ENCODE measurements around the gene SMOC1.

Gene SMOC1

GRCh38 chr14:70032016-70032415, 152.8 kb downstream of the SMOC1 start:
- 92% methylated on average over 9 of the region's 9 CpGs for WGBS
- no peak overlapping the region for H3K4me3 ChIP-seq (ENCODE audit: low read length)

GRCh38 chr14:70032447-70032846, 153.2 kb downstream of the SMOC1 start:
- H3K4me1 ChIP-seq (ENCODE audit: insufficient read depth, low read length), result peaks cover 14% of the 10 kb centered on the region
- no peaks in the 10 kb centered on the region for H3K9me3 ChIP-seq (ENCODE audit: insufficient read depth, low read depth, low read length)
- H3K9ac ChIP-seq (ENCODE audit: low read depth, low read length), result no peak overlapping the region
- no peak overlapping the region for H3K4me3 ChIP-seq (ENCODE audit: low read length)
- H3K27ac ChIP-seq (ENCODE audit: low read depth, low read length), result no peak overlapping the region
- WGBS, result 78% methylated on average over 2 of the region's 3 CpGs
- H3K36me3 ChIP-seq (ENCODE audit: insufficient read depth, low read length), result no peaks in the 10 kb centered on the region
- H3K27me3 ChIP-seq (ENCODE audit: insufficient read depth, low read length), result no peaks in the 10 kb centered on the region

More at GRCh38 chr14:70032016-70032415, 152.8 kb downstream of the SMOC1 start:
- no peak overlapping the region for H3K9ac ChIP-seq (ENCODE audit: low read depth, low read length)
- no peaks in the 10 kb centered on the region for H3K36me3 ChIP-seq (ENCODE audit: insufficient read depth, low read length)
- no peaks in the 10 kb centered on the region for H3K27me3 ChIP-seq (ENCODE audit: insufficient read depth, low read length)
- no peak overlapping the region for H3K27ac ChIP-seq (ENCODE audit: low read depth, low read length)
- H3K4me1 ChIP-seq (ENCODE audit: insufficient read depth, low read length), result peaks cover 14% of the 10 kb centered on the region
- no peaks in the 10 kb centered on the region for H3K9me3 ChIP-seq (ENCODE audit: insufficient read depth, low read depth, low read length)

- H3K4me1 ChIP-seq (ENCODE audit: insufficient read depth, low read length), result peaks cover 14% of the 10 kb centered on the region
- H3K36me3 ChIP-seq (ENCODE audit: insufficient read depth, low read length), result no peaks in the 10 kb centered on the region
- H3K9ac ChIP-seq (ENCODE audit: low read depth, low read length), result no peak overlapping the region
- WGBS, result 89% methylated on average over 8 of the region's 8 CpGs
- no peak overlapping the region for H3K27ac ChIP-seq (ENCODE audit: low read depth, low read length)
- no peaks in the 10 kb centered on the region for H3K9me3 ChIP-seq (ENCODE audit: insufficient read depth, low read depth, low read length)
- H3K4me3 ChIP-seq (ENCODE audit: low read length), result no peak overlapping the region
- H3K27me3 ChIP-seq (ENCODE audit: insufficient read depth, low read length), result no peaks in the 10 kb centered on the region
These were observed 153.9 kb downstream of the SMOC1 start for GRCh38 chr14:70033116-70033515.

GRCh38 chr14:70033561-70033960, 154.3 kb downstream of the SMOC1 start:
- no peaks in the 10 kb centered on the region for H3K9me3 ChIP-seq (ENCODE audit: insufficient read depth, low read depth, low read length)
- no peak overlapping the region for H3K9ac ChIP-seq (ENCODE audit: low read depth, low read length)
- H3K27me3 ChIP-seq (ENCODE audit: insufficient read depth, low read length), result no peaks in the 10 kb centered on the region
- WGBS, result 95% methylated on average over 2 of the region's 2 CpGs
- no peak overlapping the region for H3K27ac ChIP-seq (ENCODE audit: low read depth, low read length)
- H3K4me1 ChIP-seq (ENCODE audit: insufficient read depth, low read length), result peaks cover 14% of the 10 kb centered on the region
- no peaks in the 10 kb centered on the region for H3K36me3 ChIP-seq (ENCODE audit: insufficient read depth, low read length)
- no peak overlapping the region for H3K4me3 ChIP-seq (ENCODE audit: low read length)

GRCh38 chr14:70034257-70034656, 155.0 kb downstream of the SMOC1 start:
- Histone ChIP-seq H3K9ac (ENCODE audit: low read depth, low read length) (no peak overlapping the region), H3K36me3 (ENCODE audit: insufficient read depth, low read length) (no peaks in the 10 kb centered on the region), H3K27me3 (ENCODE audit: insufficient read depth, low read length) (no peaks in the 10 kb centered on the region), H3K9me3 (ENCODE audit: insufficient read depth, low read depth, low read length) (no peaks in the 10 kb centered on the region), H3K27ac (ENCODE audit: low read depth, low read length) (no peak overlapping the region), H3K4me1 (ENCODE audit: insufficient read depth, low read length) (peaks cover 14% of the 10 kb centered on the region), H3K4me3 (ENCODE audit: low read length) (no peak overlapping the region)
- 93% methylated on average over 3 of the region's 3 CpGs for WGBS

GRCh38 chr14:70036665-70037064, 157.4 kb downstream of the SMOC1 start:
- Histone ChIP-seq H3K4me3 (ENCODE audit: low read length) (no peak overlapping the region), H3K36me3 (ENCODE audit: insufficient read depth, low read length) (no peaks in the 10 kb centered on the region), H3K9ac (ENCODE audit: low read depth, low read length) (no peak overlapping the region), H3K27me3 (ENCODE audit: insufficient read depth, low read length) (no peaks in the 10 kb centered on the region), H3K4me1 (ENCODE audit: insufficient read depth, low read length) (peaks cover 14% of the 10 kb centered on the region), H3K9me3 (ENCODE audit: insufficient read depth, low read depth, low read length) (no peaks in the 10 kb centered on the region), H3K27ac (ENCODE audit: low read depth, low read length) (no peak overlapping the region)
- WGBS, result 87% methylated on average over 1 of the region's 1 CpG

GRCh38 chr14:70043001-70043400, 163.8 kb downstream of the SMOC1 start:
- no peak overlapping the region for H3K4me3 ChIP-seq (ENCODE audit: low read length)
- no peaks in the 10 kb centered on the region for H3K36me3 ChIP-seq (ENCODE audit: insufficient read depth, low read length)
- H3K9me3 ChIP-seq (ENCODE audit: insufficient read depth, low read depth, low read length), result no peaks in the 10 kb centered on the region
- H3K27ac ChIP-seq (ENCODE audit: low read depth, low read length), result no peak overlapping the region
- 98% methylated on average over 2 of the region's 2 CpGs for WGBS
- H3K4me1 ChIP-seq (ENCODE audit: insufficient read depth, low read length), result no peaks in the 10 kb centered on the region
- no peak overlapping the region for H3K9ac ChIP-seq (ENCODE audit: low read depth, low read length)
- no peaks in the 10 kb centered on the region; the same call in 1 of the 2 replicates for H3K27me3 ChIP-seq (ENCODE audit: insufficient read depth, low read length)

GRCh38 chr14:70045310-70045709, 166.1 kb downstream of the SMOC1 start:
- H3K4me1 ChIP-seq (ENCODE audit: insufficient read depth, low read length), result no peaks in the 10 kb centered on the region
- no peak overlapping the region for H3K9ac ChIP-seq (ENCODE audit: low read depth, low read length)
- no peak overlapping the region for H3K4me3 ChIP-seq (ENCODE audit: low read length)
- WGBS, result 93% methylated on average over 4 of the region's 4 CpGs
- H3K9me3 ChIP-seq (ENCODE audit: insufficient read depth, low read depth, low read length), result no peaks in the 10 kb centered on the region
- H3K36me3 ChIP-seq (ENCODE audit: insufficient read depth, low read length), result no peaks in the 10 kb centered on the region
- H3K27ac ChIP-seq (ENCODE audit: low read depth, low read length), result no peak overlapping the region
- no peaks in the 10 kb centered on the region; the same call in 1 of the 2 replicates for H3K27me3 ChIP-seq (ENCODE audit: insufficient read depth, low read length)

GRCh38 chr14:70045844-70046535, 166.8 kb downstream of the SMOC1 start:
- no peak overlapping the region for H3K27ac ChIP-seq (ENCODE audit: low read depth, low read length)
- H3K4me3 ChIP-seq (ENCODE audit: low read length), result no peak overlapping the region

GRCh38 chr14:70047598-70048312, 168.5 kb downstream of the SMOC1 start:
- Histone ChIP-seq H3K4me3 (ENCODE audit: low read length) (no peak overlapping the region), H3K9ac (ENCODE audit: low read depth, low read length) (no peak overlapping the region), H3K9me3 (ENCODE audit: insufficient read depth, low read depth, low read length) (no peaks in the 10 kb centered on the region), H3K27ac (ENCODE audit: low read depth, low read length) (no peak overlapping the region), H3K4me1 (ENCODE audit: insufficient read depth, low read length) (no peaks in the 10 kb centered on the region), H3K27me3 (ENCODE audit: insufficient read depth, low read length) (no peaks in the 10 kb centered on the region; the same call in 1 of the 2 replicates), H3K36me3 (ENCODE audit: insufficient read depth, low read length) (no peaks in the 10 kb centered on the region)
- 100% methylated on average over 2 of the region's 3 CpGs for WGBS

More at GRCh38 chr14:70045844-70046535, 166.8 kb downstream of the SMOC1 start:
- Histone ChIP-seq H3K36me3 (ENCODE audit: insufficient read depth, low read length) (no peaks in the 10 kb centered on the region), H3K4me1 (ENCODE audit: insufficient read depth, low read length) (no peaks in the 10 kb centered on the region), H3K9me3 (ENCODE audit: insufficient read depth, low read depth, low read length) (no peaks in the 10 kb centered on the region), H3K27me3 (ENCODE audit: insufficient read depth, low read length) (no peaks in the 10 kb centered on the region; the same call in 1 of the 2 replicates), H3K9ac (ENCODE audit: low read depth, low read length) (no peak overlapping the region)
- 24% methylated on average over 22 of the region's 22 CpGs for WGBS

- H3K27ac ChIP-seq (ENCODE audit: low read depth, low read length), result no peak overlapping the region
- WGBS, result no CpG with 5 or more reads among the region's 1 CpG
These were observed 169.1 kb downstream of the SMOC1 start for GRCh38 chr14:70048313-70048654.

More at GRCh38 chr14:70048313-70048654, 169.1 kb downstream of the SMOC1 start:
- Histone ChIP-seq H3K9ac (ENCODE audit: low read depth, low read length) (no peak overlapping the region), H3K9me3 (ENCODE audit: insufficient read depth, low read depth, low read length) (no peaks in the 10 kb centered on the region), H3K36me3 (ENCODE audit: insufficient read depth, low read length) (no peaks in the 10 kb centered on the region), H3K4me1 (ENCODE audit: insufficient read depth, low read length) (no peaks in the 10 kb centered on the region), H3K4me3 (ENCODE audit: low read length) (no peak overlapping the region), H3K27me3 (ENCODE audit: insufficient read depth, low read length) (no peaks in the 10 kb centered on the region; the same call in 1 of the 2 replicates)
